Keratinocyte (primary cell): ENCODE results near the gene LYPD6B. TPM values are rescaled to one million over a fixed set of nuclear protein-coding genes. Genes with fewer than 3 reads are reported as not detected.
A peak's percentile ranks its signal among the peaks of the same experiment; 100 is the strongest.

Experiments used
- DNase-seq: peaks from one replicate; pipeline ENCODE4 v3.0.0-alpha.2; 2011; ENCODE audit warnings: low read depth, missing footprints, low spot score
- FAIRE-seq: peaks from 2 replicates; lab custom pipeline; 2011; peaks lifted over from hg19 to GRCh38; lab: Jason Lieb, UNC
- H2AFZ ChIP-seq: 2 replicates; pipeline ENCODE4 v1.6.0; 2012; ENCODE audit warnings: low read length, control low read depth, inconsistent platforms; ENCODE audit not compliant: control insufficient read depth
- H3K27ac ChIP-seq: 2 replicates; pipeline ENCODE4 v1.5.1; 2011; ENCODE audit warnings: low read length; ENCODE audit not compliant: control insufficient read depth, insufficient read depth
- H3K27me3 ChIP-seq: 3 replicates; pipeline ENCODE4 v1.6.0; 2011; ENCODE audit warnings: low read length; ENCODE audit not compliant: control insufficient read depth, insufficient read depth; ENCODE audit errors: extremely low read depth
- H3K36me3 ChIP-seq, 2 experiments: 2 replicates in 1 of 2; 3 replicates in 1 of 2; pipeline ENCODE4 v1.5.1; 2011; ENCODE audit warnings: low read length in 2 of 2, mild to moderate bottlenecking in 1 of 2; ENCODE audit not compliant: control insufficient read depth in 2 of 2, insufficient read depth in 2 of 2; ENCODE audit errors: extremely low read depth in 1 of 2
- H3K4me1 ChIP-seq: 3 replicates; pipeline ENCODE4 v1.5.1; 2011; ENCODE audit warnings: low read length; ENCODE audit not compliant: control insufficient read depth, insufficient read depth; ENCODE audit errors: extremely low read depth
- H3K4me2 ChIP-seq: 3 replicates; pipeline ENCODE4 v1.6.0; 2011; ENCODE audit warnings: low read depth, low read length; ENCODE audit not compliant: control insufficient read depth, insufficient read depth; ENCODE audit errors: extremely low read depth
- H3K4me3 ChIP-seq, 3 experiments: fragments of 200-600 bp in 1 of 3; sonication (generic) in 1 of 3; 2 replicates in 2 of 3; 3 replicates in 1 of 3; pipeline ENCODE4 v1.5.1; 2011 to 2016; ENCODE audit warnings: low read length in 3 of 3, mild to moderate bottlenecking in 3 of 3, control low read depth in 2 of 3, inconsistent platforms in 1 of 3, low read depth in 1 of 3, mixed read lengths in 1 of 3, mixed run types in 1 of 3, moderate library complexity in 1 of 3; ENCODE audit not compliant: control insufficient read depth in 2 of 3, insufficient read depth in 2 of 3; ENCODE audit errors: extremely low read depth in 1 of 3
- H3K79me2 ChIP-seq: 2 replicates; pipeline ENCODE4 v1.6.0; 2012; ENCODE audit warnings: low read length; ENCODE audit not compliant: control insufficient read depth, insufficient read depth
- H3K9ac ChIP-seq: 3 replicates; pipeline ENCODE4 v1.6.0; 2011; ENCODE audit warnings: low read length; ENCODE audit not compliant: control insufficient read depth, insufficient read depth; ENCODE audit errors: extremely low read depth
- H3K9me1 ChIP-seq: 3 replicates; pipeline ENCODE4 v1.6.0; 2011; ENCODE audit warnings: low read length; ENCODE audit not compliant: control insufficient read depth, insufficient read depth; ENCODE audit errors: extremely low read depth
- H3K9me3 ChIP-seq: 2 replicates; pipeline ENCODE4 v1.5.1; 2012; ENCODE audit warnings: low read depth, low read length; ENCODE audit not compliant: control insufficient read depth
- H4K20me1 ChIP-seq: 3 replicates; pipeline ENCODE4 v1.6.0; 2011; ENCODE audit warnings: low read length; ENCODE audit not compliant: control insufficient read depth, insufficient read depth; ENCODE audit errors: extremely low read depth
- CTCF ChIP-seq, 3 experiments: IDR thresholded peaks in 1 of 3; conservative IDR thresholded peaks in 1 of 3; optimal IDR thresholded peaks in 1 of 3; 2 replicates in 2 of 3; 3 replicates in 1 of 3; pipeline versions ENCODE3 to v1.5.1; 2011; ENCODE audit warnings: low read length in 3 of 3, mild to moderate bottlenecking in 3 of 3, moderate library complexity in 2 of 3, control low read depth in 1 of 3, inconsistent platforms in 1 of 3; ENCODE audit not compliant: insufficient read depth in 2 of 3; ENCODE audit errors: extremely low read depth in 1 of 3
- EZH2 ChIP-seq: IDR thresholded peaks from one replicate; pipeline ENCODE4 v1.6.1; 2012; ENCODE audit warnings: inconsistent platforms, mild to moderate bottlenecking, low read length, moderate library complexity
- dilution Hi-C: fragments of 300-500 bp; cut with MboI; formaldehyde crosslinking; loops from one replicate; pipeline ENCODE4 v1.7.0; 2020; ENCODE audit warnings: low sequenced_read_pairs; ENCODE audit not compliant: extremely low pct_ligation_motif_present
- polyA plus RNA-seq, 5 experiments: library from polyadenylated mRNA; depleted of rRNA in 3 of 5; stranded (reverse) in 3 of 5; stranded (forward) in 1 of 5; unstranded in 1 of 5; fragments of >200 nt; gene quantifications; 1 replicate in 1 of 5; 2 replicates in 3 of 5; 3 replicates in 1 of 5; pipeline versions ENCODE4 v1.2.1 to v1.2.3, GENCODE V29; 2011 to 2012; ENCODE audit warnings: missing spikeins in 2 of 5, low read depth in 1 of 5, low replicate concordance in 1 of 5

The LYPD6B gene
- polyA plus RNA-seq, 1 donor (not counting 4 experiments of a cell fraction or from before 2014, with no cell fraction given) = 24.7 TPM

DNA sequence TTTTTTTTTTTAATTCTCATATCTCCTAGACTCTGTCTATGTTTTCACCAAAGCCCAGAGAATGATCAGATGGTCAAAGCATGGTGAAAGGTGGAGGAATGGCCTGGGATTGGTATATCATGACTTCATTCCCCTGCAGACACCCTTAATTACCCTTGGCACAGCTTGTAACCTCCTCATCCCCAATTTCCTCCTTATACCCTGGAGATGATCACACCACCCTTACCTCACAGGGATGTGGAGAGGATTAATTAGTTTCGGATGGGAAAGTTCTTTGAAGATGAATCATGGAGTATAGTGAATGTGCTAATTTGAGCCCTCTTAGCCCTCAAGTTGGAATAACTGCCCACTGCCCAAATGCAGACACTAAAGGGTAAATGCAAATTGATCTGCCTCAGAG, 153.9 kb downstream of the LYPD6B start:
- Histone ChIP-seq H3K9ac (no peak overlapping the region), H3K79me2 (no peaks in the 10 kb centered on the region), H4K20me1 (no peaks in the 10 kb centered on the region), H3K27ac (no peak overlapping the region), H3K4me1 (peaks cover 26% of the 10 kb centered on the region), H3K36me3 (no peaks in the 10 kb centered on the region), H3K27me3 (no peaks in the 10 kb centered on the region), H3K4me2 (peak overlapping the region; percentile 7), H2AFZ (no peak overlapping the region), H3K9me3 (no peaks in the 10 kb centered on the region), H3K4me3 (peak overlapping the region in 1 of 3 experiments; percentile 15), H3K9me1 (no peaks in the 10 kb centered on the region)
- DNase-seq = no peak
- TF ChIP-seq EZH2 (no peak), CTCF (optimal IDR thresholded peaks at IDR 0.05 in 1 of 3, IDR thresholded peaks at IDR 0.05 in 1 of 3, conservative IDR thresholded peaks at IDR 0.05 in 1 of 3; ENCODE audit: extremely low read depth in 1 of 3, insufficient read depth in 2 of 3, low read length in 3 of 3) (no peak)
- dilution Hi-C loops = no loop called here
- peak; percentile 81 for FAIRE-seq

DNA sequence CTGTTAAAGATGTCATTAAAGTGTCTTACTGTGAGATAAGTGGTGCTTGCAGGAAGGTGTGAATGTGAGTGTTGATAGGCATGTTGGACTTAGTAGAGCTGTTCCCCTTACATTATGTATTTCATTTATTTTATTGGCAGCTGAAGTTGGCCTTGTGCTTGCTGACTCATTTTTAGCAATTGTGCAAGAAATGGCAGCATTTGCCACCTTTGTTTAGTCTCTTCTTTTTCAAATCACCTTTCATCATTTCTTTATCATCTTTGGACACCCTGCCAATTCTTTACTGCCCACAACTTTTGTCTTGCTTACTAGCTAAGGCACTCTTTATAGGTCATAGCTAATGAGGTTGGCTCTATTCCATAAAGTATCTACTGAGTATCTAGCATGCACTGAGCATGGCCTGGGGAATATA, 161.6 kb downstream of the LYPD6B start:
- Histone ChIP-seq H3K36me3 (no peaks in the 10 kb centered on the region), H3K27ac (no peak overlapping the region), H3K4me3 (no peak overlapping the region), H3K4me2 (no peak overlapping the region), H3K4me1 (peaks cover 16% of the 10 kb centered on the region), H3K9me1 (no peaks in the 10 kb centered on the region), H3K9me3 (no peaks in the 10 kb centered on the region), H3K9ac (no peak overlapping the region), H3K27me3 (no peaks in the 10 kb centered on the region), H2AFZ (no peak overlapping the region), H3K79me2 (no peaks in the 10 kb centered on the region), H4K20me1 (no peaks in the 10 kb centered on the region)
- dilution Hi-C loops = no loop called here
- no peak for TF ChIP-seq CTCF (optimal IDR thresholded peaks at IDR 0.05 in 1 of 3, IDR thresholded peaks at IDR 0.05 in 1 of 3, conservative IDR thresholded peaks at IDR 0.05 in 1 of 3; ENCODE audit: extremely low read depth in 1 of 3, insufficient read depth in 2 of 3, low read length in 3 of 3)
- no peak for TF ChIP-seq EZH2
- DNase-seq (peak; percentile 23), FAIRE-seq (peak; percentile 62)
